IMR-90 (cell line): ENCODE results near the gene RBBP8NL. TPM values are rescaled to one million over a fixed set of nuclear protein-coding genes. Genes with fewer than 3 reads are reported as not detected.

Experiments used
- ATAC-seq: fragments of 200-7000 bp; cut with Tn5 transposase; 2 replicates; pipeline ENCODE4 v1.9.1; 2020; ENCODE audit warnings: low read depth, mild to moderate bottlenecking, moderate library complexity
- BruUV-seq: library from RNA; stranded (reverse); fragments of 400-500 nt; replicated peaks from 2 replicates; lab custom pipeline; 2021; lab: Mats Ljungman, UMichigan
- CTCF ChIA-PET: fragments of 300-600 bp; formaldehyde crosslinking; extraction: SDS; loops from one replicate; lab custom pipeline; 2021; ENCODE audit warnings: antibody characterized with exemption; lab: Yijun Ruan, JAX
- POLR2A ChIA-PET: fragments of 300-600 bp; sonication (Branson Sonifier 250); formaldehyde crosslinking; loops from one replicate; lab custom pipeline; 2022; ENCODE audit warnings: antibody characterized with exemption; ENCODE audit not compliant: unreplicated experiment; lab: Charles Lee
- DNase-seq: peaks from one replicate; pipeline ENCODE4 v3.0.0; 2013
- H2AFZ ChIP-seq: replicated peaks from 2 replicates; pipeline ENCODE3; 2013; ENCODE audit warnings: low read length, mild to moderate bottlenecking; ENCODE audit not compliant: poor library complexity
- H2AK5ac ChIP-seq: 2 replicates; pipeline ENCODE4 v1.6.1; 2013; ENCODE audit warnings: low read depth, low read length, inconsistent platforms
- H2AK9ac ChIP-seq: replicated peaks from 2 replicates; pipeline ENCODE3; 2013; ENCODE audit warnings: mild to moderate bottlenecking, low read depth, low read length, moderate library complexity; ENCODE audit not compliant: poor library complexity
- H2BK120ac ChIP-seq: 2 replicates; pipeline ENCODE4 v1.6.1; 2013; ENCODE audit warnings: low read depth, low read length, inconsistent platforms
- H2BK15ac ChIP-seq: 3 replicates; pipeline ENCODE4 v1.6.1; 2013; ENCODE audit warnings: low read depth, low read length, inconsistent platforms
- H2BK20ac ChIP-seq: 2 replicates; pipeline ENCODE4 v1.6.1; 2013; ENCODE audit warnings: low read depth, mild to moderate bottlenecking, inconsistent platforms, low read length, moderate library complexity
- H2BK5ac ChIP-seq: 2 replicates; pipeline ENCODE4 v1.6.1; 2013; ENCODE audit warnings: mild to moderate bottlenecking, low read depth, low read length, inconsistent platforms; ENCODE audit not compliant: poor library complexity, severe bottlenecking
- H3K14ac ChIP-seq: replicated peaks from 2 replicates; pipeline ENCODE4 v1.6.1; 2013; ENCODE audit warnings: low read depth, low read length, inconsistent platforms
- H3K18ac ChIP-seq: 2 replicates; pipeline ENCODE4 v1.6.1; 2013; ENCODE audit warnings: low read depth, low read length, control low read depth
- H3K23ac ChIP-seq: 2 replicates; pipeline ENCODE4 v1.6.1; 2013; ENCODE audit warnings: low read depth, low read length, inconsistent platforms
- H3K27ac ChIP-seq: 2 replicates; pipeline ENCODE4 v1.5.1; 2013; ENCODE audit warnings: mild to moderate bottlenecking, control low read depth, low read length; ENCODE audit not compliant: insufficient read depth
- H3K27me3 ChIP-seq: 2 replicates; pipeline ENCODE4 v1.6.1; 2013; ENCODE audit warnings: low read length; ENCODE audit not compliant: control insufficient read depth, insufficient read depth
- H3K36me3 ChIP-seq: 2 replicates; pipeline ENCODE4 v1.6.1; 2013; ENCODE audit warnings: low read length, mixed read lengths; ENCODE audit not compliant: control insufficient read depth, insufficient read depth
- H3K4ac ChIP-seq: 2 replicates; pipeline ENCODE4 v1.6.1; 2013; ENCODE audit warnings: low read depth, low read length, inconsistent platforms
- H3K4me1 ChIP-seq: 2 replicates; pipeline ENCODE4 v1.6.1; 2013; ENCODE audit warnings: low read length, mixed read lengths; ENCODE audit not compliant: control insufficient read depth, insufficient read depth
- H3K4me2 ChIP-seq: 2 replicates; pipeline ENCODE4 v1.6.1; 2013; ENCODE audit warnings: low read depth, mild to moderate bottlenecking, control low read depth, low read length, moderate library complexity
- H3K4me3 ChIP-seq: 2 replicates; pipeline ENCODE4 v1.5.1; 2013; ENCODE audit warnings: low read depth, mild to moderate bottlenecking, control low read depth, low read length, moderate library complexity; ENCODE audit not compliant: insufficient read depth
- H3K56ac ChIP-seq: 2 replicates; pipeline ENCODE4 v1.6.1; 2013; ENCODE audit warnings: low read length, inconsistent platforms; ENCODE audit not compliant: insufficient read depth; ENCODE audit errors: extremely low read depth
- H3K79me1 ChIP-seq, 2 experiments: 2 replicates each; pipeline ENCODE4 v1.6.1; 2013; ENCODE audit warnings: low read length in 2 of 2, inconsistent platforms in 1 of 2, low read depth in 1 of 2
- H3K9ac ChIP-seq: 2 replicates; pipeline ENCODE4 v1.6.1; 2013; ENCODE audit warnings: low read depth, low read length, control low read depth
- H3K9me1 ChIP-seq: 2 replicates; pipeline ENCODE4 v1.6.1; 2013; ENCODE audit warnings: low read length, inconsistent platforms; ENCODE audit not compliant: insufficient read depth
- H3K9me3 ChIP-seq: 2 replicates; pipeline ENCODE4 v1.6.1; 2013; ENCODE audit warnings: low read length; ENCODE audit not compliant: control insufficient read depth, insufficient read depth
- H4K20me1 ChIP-seq: 2 replicates; pipeline ENCODE4 v1.6.1; 2013; ENCODE audit warnings: low read length, inconsistent platforms; ENCODE audit not compliant: insufficient read depth
- H4K5ac ChIP-seq: 2 replicates; pipeline ENCODE4 v1.6.1; 2013; ENCODE audit warnings: mild to moderate bottlenecking, low read depth, low read length, control low read depth
- H4K8ac ChIP-seq, 2 experiments: 2 replicates each; pipeline ENCODE4 v1.6.1; 2013; ENCODE audit warnings: low read depth in 2 of 2, low read length in 2 of 2, control low read depth in 1 of 2, inconsistent platforms in 1 of 2
- H4K91ac ChIP-seq: 2 replicates; pipeline ENCODE4 v1.6.1; 2013; ENCODE audit warnings: low read depth, low read length, inconsistent platforms; ENCODE audit not compliant: insufficient read depth
- CHD1 ChIP-seq: IDR thresholded peaks from 2 replicates; pipeline ENCODE4 v1.6.1; 2012; ENCODE audit warnings: low read depth, low read length, improper control_type of control experiment
- CTCF ChIP-seq: conservative IDR thresholded peaks from 2 replicates; pipeline ENCODE4 v1.5.1; 2012; ENCODE audit warnings: mild to moderate bottlenecking, low read depth, low read length, improper control_type of control experiment
- MAFK ChIP-seq: IDR thresholded peaks from 2 replicates; pipeline ENCODE4 v1.6.1; 2012; ENCODE audit warnings: low read depth, low read length, improper control_type of control experiment
- NFE2L2 ChIP-seq: fragments of 150-350 bp; IDR thresholded peaks from 2 replicates; pipeline ENCODE4 v1.6.1; 2016; ENCODE audit warnings: low read depth, mild to moderate bottlenecking, low read length
- RCOR1 ChIP-seq: IDR thresholded peaks from 2 replicates; pipeline ENCODE4 v1.6.1; 2012; ENCODE audit warnings: mild to moderate bottlenecking, low read length, improper control_type of control experiment; ENCODE audit not compliant: insufficient replicate concordance
- RFX5 ChIP-seq: IDR thresholded peaks from 2 replicates; pipeline ENCODE4 v1.8.0; 2012; ENCODE audit warnings: low read depth, mild to moderate bottlenecking, low read length, moderate library complexity
- WGBS, 2 experiments: methylation state at CpG; one replicate each; pipeline versions ENCODE4 v1.1.5 to v1.1.7; 2013; ENCODE audit warnings: missing lambda C conversion rate in 2 of 2; ENCODE audit not compliant: insufficient read length in 1 of 2; ENCODE audit errors: extremely low coverage in 2 of 2; 5-methylcytosine and 5-hydroxymethylcytosine counted together
- dilution Hi-C: fragments of 300-500 bp; cut with HindIII; formaldehyde crosslinking; loops from one replicate; pipeline ENCODE4 v1.14.3; 2018; ENCODE audit warnings: low sequenced_read_pairs; ENCODE audit not compliant: unreplicated experiment
- in situ Hi-C: fragments of 300-500 bp; cut with MboI; formaldehyde crosslinking; loops from 3 replicates; pipeline ENCODE4 v1.14.3; 2019; ENCODE audit warnings: low sequenced_read_pairs, inconsistent platforms, mixed read lengths
- intact Hi-C: fragments of 100-400 bp; cut with micrococcal nuclease; formaldehyde crosslinking; loops from 2 replicates; pipeline ENCODE4 v1.10.0; 2022
- polyA plus RNA-seq, 3 experiments: library from polyadenylated mRNA; depleted of rRNA; stranded (reverse); fragments of >200 nt; gene quantifications; 2 replicates each; pipeline ENCODE4 v1.2.3, GENCODE V29; 2012; ENCODE audit warnings: low replicate concordance in 1 of 3
- total RNA-seq: library from RNA; depleted of rRNA; stranded (reverse); fragments of >200 nt; gene quantifications from 2 replicates; pipeline ENCODE4 v1.2.3, GENCODE V29; 2012

RBBP8NL gene
- total and polyA plus RNA-seq, 2 of the 4 experiments (the other 2 are of a cell fraction): not detected

GRCh38 chr20:62466806-62467537 is 39.6 kb upstream of the RBBP8NL start:
- TF ChIP-seq NFE2L2: no peak
- no peak for TF ChIP-seq CHD1
- no peak for TF ChIP-seq CTCF
- no peak for TF ChIP-seq RCOR1
- TF ChIP-seq MAFK: no peak
- no peak for TF ChIP-seq RFX5
- H4K20me1 ChIP-seq: no peaks in the 10 kb centered on the region
- H3K27ac ChIP-seq: no peak overlapping the region
- H2BK20ac ChIP-seq: no peak overlapping the region
- H2AK5ac ChIP-seq: no peak overlapping the region
- ChIA-PET POLR2A (no interaction called here), CTCF (no interaction called here)
- no peak overlapping the region for H2BK15ac ChIP-seq
- H2BK5ac ChIP-seq: no peak overlapping the region
- H4K8ac ChIP-seq: no peak overlapping the region
- no peak overlapping the region for H3K4me2 ChIP-seq
- H3K18ac ChIP-seq: no peak overlapping the region
- H3K56ac ChIP-seq: no peak overlapping the region
- DNase-seq (no peak), ATAC-seq (no peak)
- H3K4me3 ChIP-seq: no peak overlapping the region
- no peak overlapping the region for H3K4ac ChIP-seq
- no peak overlapping the region for H3K9ac ChIP-seq
- no peak overlapping the region for H4K91ac ChIP-seq
- BruUV-seq: no TSS peak
- H4K5ac ChIP-seq: no peak overlapping the region
- no peak overlapping the region for H3K23ac ChIP-seq
- no peaks in the 10 kb centered on the region for H3K9me3 ChIP-seq
- no peaks in the 10 kb centered on the region for H3K36me3 ChIP-seq
- no peak overlapping the region for H3K14ac ChIP-seq
- dilution Hi-C loops (no loop called here), in situ Hi-C loops (no loop called here), intact Hi-C loops (no loop called here)
- H3K27me3 ChIP-seq: peaks cover 45% of the 10 kb centered on the region
- no peaks in the 10 kb centered on the region for H3K79me1 ChIP-seq
- no peak overlapping the region for H2AK9ac ChIP-seq
- H3K9me1 ChIP-seq: no peaks in the 10 kb centered on the region
- no peak overlapping the region for H2BK120ac ChIP-seq
- H2AFZ ChIP-seq: no peak overlapping the region
- H3K4me1 ChIP-seq: no peaks in the 10 kb centered on the region
- WGBS, 2 experiments: 65% methylated on average over 6 of the region's 19 CpGs; no CpG with 5 or more reads in 1 of the 2 experiments
